Measurements from ENCODE around the gene PACSIN2.

PACSIN2 gene

DNA sequence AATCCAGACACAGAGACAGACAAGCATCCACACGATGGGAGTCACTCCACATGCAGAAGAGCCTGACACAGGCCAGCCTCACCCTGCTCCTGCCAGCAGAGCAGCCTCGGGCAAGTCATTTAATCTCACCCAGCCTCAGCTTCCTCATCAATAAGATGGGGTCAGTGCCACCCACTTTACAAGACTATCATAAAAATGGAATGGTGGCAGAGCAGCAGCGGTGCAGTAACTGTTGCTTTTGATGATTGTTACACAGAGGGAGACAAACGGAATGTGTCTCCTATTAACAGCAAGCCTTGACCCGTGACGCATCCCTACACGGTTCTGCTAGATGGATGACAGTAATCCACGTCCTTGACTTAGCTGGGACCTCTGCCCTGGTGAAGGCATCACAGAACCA lies 131.8 kb downstream of the PACSIN2 start:
- TF ChIP-seq, protein P1, sequence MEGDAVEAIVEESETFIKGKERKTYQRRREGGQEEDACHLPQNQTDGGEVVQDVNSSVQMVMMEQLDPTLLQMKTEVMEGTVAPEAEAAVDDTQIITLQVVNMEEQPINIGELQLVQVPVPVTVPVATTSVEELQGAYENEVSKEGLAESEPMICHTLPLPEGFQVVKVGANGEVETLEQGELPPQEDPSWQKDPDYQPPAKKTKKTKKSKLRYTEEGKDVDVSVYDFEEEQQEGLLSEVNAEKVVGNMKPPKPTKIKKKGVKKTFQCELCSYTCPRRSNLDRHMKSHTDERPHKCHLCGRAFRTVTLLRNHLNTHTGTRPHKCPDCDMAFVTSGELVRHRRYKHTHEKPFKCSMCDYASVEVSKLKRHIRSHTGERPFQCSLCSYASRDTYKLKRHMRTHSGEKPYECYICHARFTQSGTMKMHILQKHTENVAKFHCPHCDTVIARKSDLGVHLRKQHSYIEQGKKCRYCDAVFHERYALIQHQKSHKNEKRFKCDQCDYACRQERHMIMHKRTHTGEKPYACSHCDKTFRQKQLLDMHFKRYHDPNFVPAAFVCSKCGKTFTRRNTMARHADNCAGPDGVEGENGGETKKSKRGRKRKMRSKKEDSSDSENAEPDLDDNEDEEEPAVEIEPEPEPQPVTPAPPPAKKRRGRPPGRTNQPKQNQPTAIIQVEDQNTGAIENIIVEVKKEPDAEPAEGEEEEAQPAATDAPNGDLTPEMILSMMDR (IDR thresholded peaks at IDR 0.05; ENCODE audit: low read length, missing control alignments) = no peak
- no peak overlapping the region for H3K4me3 ChIP-seq (replicated peaks; ENCODE audit: low read depth, low read length)
- DNase-seq (ENCODE audit: low read depth) = no peak

DNA sequence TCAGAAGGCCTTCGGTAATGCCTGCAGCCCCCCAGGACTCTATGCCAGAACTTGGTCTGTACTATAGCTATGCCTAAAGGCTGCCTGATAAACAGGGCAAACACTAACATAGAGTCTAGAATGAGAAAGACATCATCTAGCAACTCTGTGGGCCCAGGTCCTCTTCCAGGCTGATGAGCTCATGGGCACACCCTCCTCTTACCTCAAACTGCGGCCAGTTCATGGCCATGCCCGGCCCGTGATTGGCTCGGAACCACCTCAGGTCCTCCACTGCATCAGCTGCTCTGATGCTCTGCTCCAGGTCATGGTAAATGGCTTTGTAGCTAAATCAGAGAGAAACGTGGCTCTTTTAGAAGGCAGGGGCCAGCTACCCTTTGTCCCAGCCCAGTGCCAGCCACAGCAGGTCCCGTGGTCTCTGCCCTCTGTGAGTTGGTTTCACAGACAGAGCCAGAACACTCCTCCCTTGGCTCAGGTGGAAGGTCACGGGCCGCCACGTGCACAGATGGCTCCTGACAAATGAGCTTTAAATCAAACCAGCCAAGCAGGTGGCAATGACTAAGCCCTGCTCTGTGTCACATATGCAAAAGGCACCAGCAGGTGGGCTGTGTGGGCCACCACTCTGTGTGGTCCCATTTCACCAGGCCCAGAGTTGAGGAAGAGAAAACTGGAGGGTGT lies 132.8 kb downstream of the PACSIN2 start:
- no peak for DNase-seq (ENCODE audit: low read depth)
- TF ChIP-seq, protein P1 (IDR thresholded peaks at IDR 0.05; ENCODE audit: low read length, missing control alignments) = no peak
- H3K4me3 ChIP-seq (replicated peaks; ENCODE audit: low read depth, low read length) = no peak overlapping the region

DNA sequence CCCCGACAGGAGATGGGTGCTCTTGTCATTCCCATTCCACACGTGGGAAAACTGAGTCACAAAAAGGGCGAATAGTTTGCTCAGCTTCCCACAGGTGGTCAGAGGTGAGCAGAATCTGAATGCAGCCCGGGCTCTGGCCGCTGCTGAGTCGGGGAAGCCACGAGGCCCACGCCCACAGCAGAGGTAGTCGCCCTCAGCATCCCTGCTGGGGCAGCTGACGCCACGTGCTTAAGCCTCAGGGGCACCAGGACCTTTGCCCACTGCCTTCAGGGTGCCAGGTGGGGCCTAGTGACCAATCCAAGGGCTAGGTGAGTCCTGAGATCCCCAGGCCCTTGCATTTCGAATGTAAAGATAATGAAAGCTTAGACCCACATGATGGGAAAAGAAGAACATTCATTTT lies 133.7 kb downstream of the PACSIN2 start:
- no peak for DNase-seq (ENCODE audit: low read depth)
- H3K4me3 ChIP-seq (replicated peaks; ENCODE audit: low read depth, low read length) = no peak overlapping the region

DNA sequence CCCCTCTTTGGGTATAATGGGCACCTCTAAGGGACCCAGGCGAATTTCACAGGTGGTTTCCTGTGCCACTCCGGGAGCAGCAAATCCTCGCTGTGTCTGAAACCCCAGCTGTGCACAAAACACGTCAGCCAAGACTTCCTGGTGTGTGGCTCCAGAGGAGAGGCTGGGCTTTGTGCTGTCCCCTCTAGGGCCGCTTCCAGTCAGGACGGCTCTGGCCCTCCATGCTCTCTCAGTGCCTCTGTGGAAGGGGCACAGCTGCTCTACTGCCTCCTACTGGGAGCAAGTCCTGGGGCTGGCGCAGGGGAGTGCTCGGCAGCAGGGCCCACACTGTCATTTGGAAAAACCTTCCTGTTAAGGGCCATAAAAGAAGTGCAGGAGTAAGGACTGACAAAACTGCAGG lies 134.1 kb downstream of the PACSIN2 start:
- TF ChIP-seq, protein P1 (IDR thresholded peaks at IDR 0.05; ENCODE audit: low read length, missing control alignments) = peak; percentile 15
- no peak overlapping the region for H3K4me3 ChIP-seq (replicated peaks; ENCODE audit: low read depth, low read length)
- no peak for DNase-seq (ENCODE audit: low read depth)

More for the DNA sequence above, 133.7 kb downstream of the PACSIN2 start:
- TF ChIP-seq, protein P1 (IDR thresholded peaks at IDR 0.05; ENCODE audit: low read length, missing control alignments) = no peak

DNA sequence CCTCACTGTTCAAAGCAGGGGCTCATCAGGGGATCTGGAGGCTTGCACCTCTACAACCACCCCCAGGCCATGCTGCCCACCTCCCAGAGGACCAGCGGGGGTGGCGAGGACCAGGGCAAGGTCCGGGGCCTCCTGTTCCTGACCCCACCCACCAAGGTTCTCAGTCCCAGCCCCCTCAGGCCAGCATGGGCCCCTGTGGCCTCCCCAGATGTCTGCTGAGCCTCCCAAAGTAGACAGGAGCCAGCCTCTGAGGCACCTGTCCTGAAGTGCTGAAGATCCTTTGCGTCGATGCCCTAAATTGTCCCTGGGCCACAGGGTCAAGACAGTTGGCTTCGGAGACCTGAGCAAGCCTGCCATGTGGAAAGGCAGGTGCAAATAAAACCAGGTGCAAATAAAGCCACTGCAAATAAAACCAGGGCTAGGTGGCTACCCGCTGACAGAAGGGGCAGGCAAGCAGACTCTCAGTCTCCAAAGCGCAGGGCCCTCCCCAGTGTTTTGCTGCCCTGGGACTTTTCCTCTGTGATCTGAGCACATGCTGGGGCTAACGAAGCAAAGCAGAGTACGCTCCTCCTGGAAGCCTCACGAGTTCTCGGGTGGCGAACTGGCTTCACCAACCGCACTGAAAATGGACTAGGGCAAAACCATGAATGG lies 135.5 kb downstream of the PACSIN2 start:
- H3K4me3 ChIP-seq (replicated peaks; ENCODE audit: low read depth, low read length) = no peak overlapping the region
- TF ChIP-seq, protein P1 (IDR thresholded peaks at IDR 0.05; ENCODE audit: low read length, missing control alignments) = no peak
- DNase-seq (ENCODE audit: low read depth) = no peak

DNA sequence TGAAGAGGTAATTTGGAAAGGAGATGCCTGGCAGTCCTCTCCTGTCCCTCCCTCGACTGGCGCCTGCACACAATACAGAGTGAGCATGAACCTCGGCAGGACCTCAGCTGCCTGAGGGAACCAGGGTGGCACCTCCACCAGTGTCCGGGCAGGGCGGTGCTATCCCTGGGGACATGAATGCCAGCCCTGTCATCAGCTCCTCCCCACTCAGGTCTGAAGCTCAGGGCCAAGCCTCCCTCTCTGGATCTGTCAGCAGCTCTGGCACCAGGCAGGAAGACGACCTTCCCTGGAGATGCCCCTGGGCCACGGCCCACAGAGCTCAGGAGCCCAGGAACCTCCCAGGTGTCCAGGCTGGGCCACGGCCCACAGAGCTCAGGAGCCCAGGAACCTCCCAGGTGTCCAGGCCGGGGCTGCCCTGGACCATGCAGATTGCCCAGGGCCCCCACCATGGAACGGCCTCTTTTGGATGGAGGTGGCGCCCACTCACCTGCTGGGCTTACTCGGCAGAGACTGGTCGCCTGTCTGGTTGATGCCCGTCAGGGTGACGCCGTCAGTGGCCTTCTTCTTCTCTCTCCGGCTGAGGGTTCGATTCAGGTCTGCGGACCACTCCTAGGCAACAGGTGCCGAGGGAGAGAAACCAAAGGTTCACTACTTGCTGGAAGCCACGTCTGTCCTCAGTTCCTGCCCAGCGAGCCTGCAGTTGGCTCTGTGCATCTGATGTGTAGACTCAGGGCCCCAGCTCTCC lies 136.2 kb downstream of the PACSIN2 start:
- no peak overlapping the region for H3K4me3 ChIP-seq (replicated peaks; ENCODE audit: low read depth, low read length)
- TF ChIP-seq, protein P1 (IDR thresholded peaks at IDR 0.05; ENCODE audit: low read length, missing control alignments) = no peak
- DNase-seq (ENCODE audit: low read depth) = no peak

All from fibroblast of pulmonary artery (primary cell).